ENCODE measurements around the gene NRXN3. TPM values are rescaled to one million over a fixed set of nuclear protein-coding genes. Genes with fewer than 3 reads are reported as not detected.

The NRXN3 gene
- total RNA-seq, 2 donors from 2014 or later: not detected

GRCh38 chr14:78667141-78667540, 497.0 kb downstream of the NRXN3 start:
- Mint-ChIP-seq H3K4me3 (no peak overlapping the region), H3K4me1 (no peaks in the 10 kb centered on the region), H3K27ac (no peak overlapping the region), H3K27me3 (no peaks in the 10 kb centered on the region), H3K36me3 (ENCODE audit: low read depth) (no peaks in the 10 kb centered on the region)
- DNase-seq: no peak
- ATAC-seq: no peak
- H3K9me3 ChIP-seq (ENCODE audit: control insufficient read depth, low read length, poor library complexity, severe bottlenecking): no peaks in the 10 kb centered on the region

GRCh38 chr14:78673845-78674244, 503.7 kb downstream of the NRXN3 start:
- Mint-ChIP-seq H3K4me3 (no peak overlapping the region), H3K27me3 (no peaks in the 10 kb centered on the region), H3K4me1 (no peaks in the 10 kb centered on the region), H3K27ac (no peak overlapping the region), H3K36me3 (ENCODE audit: low read depth) (no peaks in the 10 kb centered on the region)
- no peak for ATAC-seq
- H3K9me3 ChIP-seq (ENCODE audit: control insufficient read depth, low read length, poor library complexity, severe bottlenecking): no peaks in the 10 kb centered on the region
- DNase-seq: no peak

GRCh38 chr14:78674820-78675219, 504.6 kb downstream of the NRXN3 start:
- no peaks in the 10 kb centered on the region for H3K27me3 Mint-ChIP-seq
- H3K9me3 ChIP-seq (ENCODE audit: control insufficient read depth, low read length, poor library complexity, severe bottlenecking): no peaks in the 10 kb centered on the region
- H3K4me1 Mint-ChIP-seq: no peaks in the 10 kb centered on the region
- H3K27ac Mint-ChIP-seq: no peak overlapping the region
- no peaks in the 10 kb centered on the region for H3K36me3 Mint-ChIP-seq (ENCODE audit: low read depth)
- ATAC-seq: no peak
- no peak overlapping the region for H3K4me3 Mint-ChIP-seq
- DNase-seq: no peak

- Mint-ChIP-seq H3K4me3 (no peak overlapping the region), H3K4me1 (no peaks in the 10 kb centered on the region), H3K27ac (no peak overlapping the region), H3K36me3 (ENCODE audit: low read depth) (no peaks in the 10 kb centered on the region), H3K27me3 (no peaks in the 10 kb centered on the region)
- no peak for DNase-seq
- no peaks in the 10 kb centered on the region for H3K9me3 ChIP-seq (ENCODE audit: control insufficient read depth, low read length, poor library complexity, severe bottlenecking)
- ATAC-seq: no peak
Observed at GRCh38 chr14:78683206-78683605, 513.0 kb downstream of the NRXN3 start.

- no peaks in the 10 kb centered on the region for H3K4me1 Mint-ChIP-seq
- no peak overlapping the region for H3K4me3 Mint-ChIP-seq
- no peaks in the 10 kb centered on the region for H3K9me3 ChIP-seq (ENCODE audit: control insufficient read depth, low read length, poor library complexity, severe bottlenecking)
- H3K27ac Mint-ChIP-seq: no peak overlapping the region
- no peaks in the 10 kb centered on the region for H3K27me3 Mint-ChIP-seq
- no peak for ATAC-seq
- no peak for DNase-seq
- H3K36me3 Mint-ChIP-seq (ENCODE audit: low read depth): no peaks in the 10 kb centered on the region
Observed at GRCh38 chr14:78683981-78684380, 513.8 kb downstream of the NRXN3 start.

GRCh38 chr14:78688503-78688902, 518.3 kb downstream of the NRXN3 start:
- Mint-ChIP-seq H3K4me1 (no peaks in the 10 kb centered on the region), H3K27me3 (no peaks in the 10 kb centered on the region), H3K36me3 (ENCODE audit: low read depth) (no peaks in the 10 kb centered on the region), H3K4me3 (no peak overlapping the region), H3K27ac (no peak overlapping the region)
- H3K9me3 ChIP-seq (ENCODE audit: control insufficient read depth, low read length, poor library complexity, severe bottlenecking): no peaks in the 10 kb centered on the region
- DNase-seq: no peak
- ATAC-seq: no peak

GRCh38 chr14:78690836-78691235, 520.7 kb downstream of the NRXN3 start:
- H3K9me3 ChIP-seq (ENCODE audit: control insufficient read depth, low read length, poor library complexity, severe bottlenecking): no peaks in the 10 kb centered on the region
- Mint-ChIP-seq H3K27ac (no peak overlapping the region), H3K27me3 (no peaks in the 10 kb centered on the region), H3K36me3 (ENCODE audit: low read depth) (no peaks in the 10 kb centered on the region), H3K4me3 (no peak overlapping the region), H3K4me1 (no peaks in the 10 kb centered on the region)
- no peak for DNase-seq
- ATAC-seq: no peak

GRCh38 chr14:78697341-78697740, 527.2 kb downstream of the NRXN3 start:
- H3K9me3 ChIP-seq (ENCODE audit: control insufficient read depth, low read length, poor library complexity, severe bottlenecking): no peaks in the 10 kb centered on the region
- H3K27me3 Mint-ChIP-seq: no peaks in the 10 kb centered on the region
- no peaks in the 10 kb centered on the region for H3K4me1 Mint-ChIP-seq
- no peaks in the 10 kb centered on the region for H3K36me3 Mint-ChIP-seq (ENCODE audit: low read depth)
- ATAC-seq (no peak), DNase-seq (no peak)
- H3K27ac Mint-ChIP-seq: no peak overlapping the region
- H3K4me3 Mint-ChIP-seq: no peak overlapping the region

GRCh38 chr14:78698991-78699390, 528.8 kb downstream of the NRXN3 start:
- Mint-ChIP-seq H3K36me3 (ENCODE audit: low read depth) (no peaks in the 10 kb centered on the region), H3K4me3 (no peak overlapping the region), H3K27me3 (no peaks in the 10 kb centered on the region), H3K4me1 (no peaks in the 10 kb centered on the region), H3K27ac (no peak overlapping the region)
- ATAC-seq: no peak
- DNase-seq: no peak
- H3K9me3 ChIP-seq (ENCODE audit: control insufficient read depth, low read length, poor library complexity, severe bottlenecking): no peaks in the 10 kb centered on the region

GRCh38 chr14:78700236-78700635, 530.1 kb downstream of the NRXN3 start:
- no peak for ATAC-seq
- H3K9me3 ChIP-seq (ENCODE audit: control insufficient read depth, low read length, poor library complexity, severe bottlenecking): no peaks in the 10 kb centered on the region
- Mint-ChIP-seq H3K4me1 (no peaks in the 10 kb centered on the region), H3K27me3 (peaks cover 3% of the 10 kb centered on the region), H3K4me3 (no peak overlapping the region), H3K27ac (no peak overlapping the region), H3K36me3 (ENCODE audit: low read depth) (no peaks in the 10 kb centered on the region)
- DNase-seq: no peak

- DNase-seq (no peak), ATAC-seq (no peak)
- H3K27ac Mint-ChIP-seq: no peak overlapping the region
- no peaks in the 10 kb centered on the region for H3K4me1 Mint-ChIP-seq
- peaks cover 5% of the 10 kb centered on the region for H3K27me3 Mint-ChIP-seq
- no peaks in the 10 kb centered on the region for H3K9me3 ChIP-seq (ENCODE audit: control insufficient read depth, low read length, poor library complexity, severe bottlenecking)
- no peaks in the 10 kb centered on the region for H3K36me3 Mint-ChIP-seq (ENCODE audit: low read depth)
- H3K4me3 Mint-ChIP-seq: no peak overlapping the region
Observed at GRCh38 chr14:78701246-78701645, 531.1 kb downstream of the NRXN3 start.

- Mint-ChIP-seq H3K27ac (no peak overlapping the region), H3K27me3 (peaks cover 5% of the 10 kb centered on the region), H3K4me1 (no peaks in the 10 kb centered on the region), H3K4me3 (no peak overlapping the region), H3K36me3 (ENCODE audit: low read depth) (no peaks in the 10 kb centered on the region)
- no peaks in the 10 kb centered on the region for H3K9me3 ChIP-seq (ENCODE audit: control insufficient read depth, low read length, poor library complexity, severe bottlenecking)
- no peak for DNase-seq
- ATAC-seq: no peak
Observed at GRCh38 chr14:78704965-78705364, 534.8 kb downstream of the NRXN3 start.

- H3K36me3 Mint-ChIP-seq (ENCODE audit: low read depth): no peaks in the 10 kb centered on the region
- H3K4me1 Mint-ChIP-seq: no peaks in the 10 kb centered on the region
- no peaks in the 10 kb centered on the region for H3K9me3 ChIP-seq (ENCODE audit: control insufficient read depth, low read length, poor library complexity, severe bottlenecking)
- peaks cover 5% of the 10 kb centered on the region for H3K27me3 Mint-ChIP-seq
- ATAC-seq (no peak), DNase-seq (no peak)
- no peak overlapping the region for H3K27ac Mint-ChIP-seq
- no peak overlapping the region for H3K4me3 Mint-ChIP-seq
Observed at GRCh38 chr14:78705989-78706388, 535.8 kb downstream of the NRXN3 start.

GRCh38 chr14:78709795-78710557, 539.8 kb downstream of the NRXN3 start:
- Mint-ChIP-seq H3K27ac (no peak overlapping the region), H3K4me1 (no peaks in the 10 kb centered on the region), H3K4me3 (no peak overlapping the region), H3K36me3 (ENCODE audit: low read depth) (no peaks in the 10 kb centered on the region), H3K27me3 (peaks cover 4% of the 10 kb centered on the region)
- no peak for DNase-seq
- no peaks in the 10 kb centered on the region for H3K9me3 ChIP-seq (ENCODE audit: control insufficient read depth, low read length, poor library complexity, severe bottlenecking)
- no peak for ATAC-seq
